Measurements from ENCODE around the gene BCO2. TPM values are rescaled to one million over a fixed set of nuclear protein-coding genes. Genes with fewer than 3 reads are reported as not detected.

The BCO2 gene
- total RNA-seq, 4 donors from 2014 or later = 5.1 to 31.2 (median 20.6) TPM

DNA sequence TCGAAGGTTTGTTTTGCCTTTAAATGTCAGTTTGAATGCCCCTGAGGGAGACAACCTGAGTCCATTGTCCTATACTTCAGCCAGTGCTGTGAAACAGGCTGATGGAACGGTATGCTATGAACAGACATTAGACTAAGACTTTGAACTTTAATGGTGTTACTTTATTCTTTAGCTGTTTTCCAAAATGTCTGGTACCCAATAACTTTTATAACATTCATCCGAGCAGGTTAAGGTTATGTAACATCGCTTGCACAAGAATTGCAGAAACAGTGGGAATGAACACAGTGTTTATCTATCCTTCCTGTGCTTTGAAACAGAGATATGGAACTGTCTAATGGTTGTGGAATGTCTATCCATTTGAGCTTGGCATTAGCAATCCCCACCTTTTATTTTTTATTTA, 38.4 kb downstream of the BCO2 start:
- TF ChIP-seq, protein P1, sequence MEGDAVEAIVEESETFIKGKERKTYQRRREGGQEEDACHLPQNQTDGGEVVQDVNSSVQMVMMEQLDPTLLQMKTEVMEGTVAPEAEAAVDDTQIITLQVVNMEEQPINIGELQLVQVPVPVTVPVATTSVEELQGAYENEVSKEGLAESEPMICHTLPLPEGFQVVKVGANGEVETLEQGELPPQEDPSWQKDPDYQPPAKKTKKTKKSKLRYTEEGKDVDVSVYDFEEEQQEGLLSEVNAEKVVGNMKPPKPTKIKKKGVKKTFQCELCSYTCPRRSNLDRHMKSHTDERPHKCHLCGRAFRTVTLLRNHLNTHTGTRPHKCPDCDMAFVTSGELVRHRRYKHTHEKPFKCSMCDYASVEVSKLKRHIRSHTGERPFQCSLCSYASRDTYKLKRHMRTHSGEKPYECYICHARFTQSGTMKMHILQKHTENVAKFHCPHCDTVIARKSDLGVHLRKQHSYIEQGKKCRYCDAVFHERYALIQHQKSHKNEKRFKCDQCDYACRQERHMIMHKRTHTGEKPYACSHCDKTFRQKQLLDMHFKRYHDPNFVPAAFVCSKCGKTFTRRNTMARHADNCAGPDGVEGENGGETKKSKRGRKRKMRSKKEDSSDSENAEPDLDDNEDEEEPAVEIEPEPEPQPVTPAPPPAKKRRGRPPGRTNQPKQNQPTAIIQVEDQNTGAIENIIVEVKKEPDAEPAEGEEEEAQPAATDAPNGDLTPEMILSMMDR (IDR thresholded peaks at IDR 0.05) = no peak
- no peak for TF ChIP-seq EP300 (IDR thresholded peaks at IDR 0.05)
- 87 to 89% methylated on average over 4 of the region's 4 CpGs for WGBS, 2 donors

GRCh38 chr11:112215621-112216020, 40.3 kb downstream of the BCO2 start:
- 85 to 89% methylated on average over 6 of the region's 6 CpGs for WGBS, 2 donors
- H3K36me3 ChIP-seq = peaks cover 0 to 14% (median 0%) of the 10 kb centered on the region in 3 donors
- H3K4me3 ChIP-seq = no peak overlapping the region
- no peaks in the 10 kb centered on the region for H3K27me3 ChIP-seq
- H3K4me1 ChIP-seq = no peaks in the 10 kb centered on the region
- no peak overlapping the region for H3K27ac ChIP-seq
- DNase-seq (ENCODE audit: low spot score in 2 of 2) = no peak
- TF ChIP-seq POLR2A (IDR thresholded peaks at IDR 0.05) = no peak
- TF ChIP-seq, protein P1 (IDR thresholded peaks at IDR 0.05) = no peak
- no peak for TF ChIP-seq EP300 (IDR thresholded peaks at IDR 0.05)
- no peaks in the 10 kb centered on the region for H3K9me3 ChIP-seq

More for the DNA sequence above, 38.4 kb downstream of the BCO2 start:
- Histone ChIP-seq H3K4me1 (no peaks in the 10 kb centered on the region), H3K4me3 (no peak overlapping the region), H3K27me3 (no peaks in the 10 kb centered on the region), H3K27ac (no peak overlapping the region), H3K36me3 (peaks cover 0 to 14% (median 0%) of the 10 kb centered on the region in 3 donors), H3K9me3 (no peaks in the 10 kb centered on the region)
- DNase-seq (ENCODE audit: low spot score in 2 of 2) = no peak

DNA sequence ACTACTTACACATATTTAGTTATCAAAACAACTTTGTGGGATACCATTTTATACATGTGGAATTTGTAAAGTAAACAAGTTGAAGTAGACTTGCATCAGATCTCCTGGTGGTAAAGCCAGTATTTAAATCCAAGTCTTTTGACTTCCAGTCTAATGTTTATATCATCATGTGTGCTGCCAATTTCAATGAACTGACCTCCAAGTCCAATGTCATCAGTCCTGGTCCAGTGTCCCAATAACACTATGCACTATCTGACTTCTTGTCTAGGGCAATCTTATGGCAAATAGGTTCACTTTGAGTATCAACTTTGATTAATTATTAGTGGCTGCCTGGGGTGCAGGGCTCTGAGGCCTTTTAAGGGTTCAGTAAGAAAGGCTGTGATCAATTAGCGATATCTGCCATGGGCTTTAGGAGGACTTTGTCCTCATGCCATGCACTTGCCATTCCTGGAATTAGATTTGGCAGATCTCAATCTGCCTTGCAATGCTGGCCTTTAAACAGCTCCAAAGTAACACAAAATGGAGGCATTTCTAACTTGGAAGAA, 41.3 kb downstream of the BCO2 start:
- TF ChIP-seq EP300 (IDR thresholded peaks at IDR 0.05) (no peak), POLR2A (IDR thresholded peaks at IDR 0.05) (no peak)
- TF ChIP-seq, protein P1 (IDR thresholded peaks at IDR 0.05) = no peak
- Histone ChIP-seq H3K9me3 (no peaks in the 10 kb centered on the region), H3K27me3 (no peaks in the 10 kb centered on the region), H3K4me1 (no peaks in the 10 kb centered on the region), H3K36me3 (peaks cover 0 to 14% (median 0%) of the 10 kb centered on the region in 3 donors), H3K27ac (no peak overlapping the region), H3K4me3 (no peak overlapping the region)
- no peak for DNase-seq (ENCODE audit: low spot score in 2 of 2)
- WGBS, 2 donors = 96 to 100% methylated on average over 1 of the region's 1 CpG

DNA sequence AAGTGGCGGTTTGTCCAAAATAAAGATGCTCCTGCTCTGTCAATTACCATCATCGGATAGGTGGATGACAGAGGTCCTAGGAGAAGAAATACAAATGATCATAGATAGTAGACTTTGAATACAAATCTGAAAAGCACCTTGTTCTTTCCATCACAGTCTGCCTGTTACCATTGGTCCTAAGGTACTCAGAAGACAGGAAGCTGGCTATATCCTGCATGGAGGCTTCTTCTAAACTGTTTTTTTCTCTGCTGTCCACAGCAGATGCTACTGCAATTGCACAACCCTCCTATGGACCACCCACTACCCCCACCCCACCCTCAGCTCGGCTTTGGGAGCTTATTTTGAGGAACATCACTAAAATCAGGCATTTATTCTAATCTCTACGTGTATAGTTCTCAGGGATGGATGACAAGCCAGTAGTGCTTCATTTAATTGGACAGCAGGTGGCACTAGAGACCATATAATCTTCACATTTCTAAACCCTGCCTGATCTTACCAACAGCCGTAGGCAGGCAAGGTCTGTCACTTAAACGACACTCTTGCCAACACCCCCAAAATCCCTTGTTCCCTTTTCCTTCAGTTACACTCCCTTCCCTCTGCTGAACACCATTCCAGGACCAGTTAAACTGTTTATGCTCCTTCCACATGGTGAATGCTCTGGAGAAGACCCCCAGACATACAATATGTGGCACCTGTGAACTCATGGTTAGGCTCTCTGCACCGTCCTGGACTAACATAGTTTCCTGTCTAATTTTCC, 44.3 kb downstream of the BCO2 start:
- H3K27ac ChIP-seq = no peak overlapping the region
- WGBS, 2 donors = 32 to 34% methylated on average over 7 of the region's 7 CpGs
- H3K4me3 ChIP-seq = no peak overlapping the region
- peaks cover 0 to 10% (median 0%) of the 10 kb centered on the region in 3 donors for H3K36me3 ChIP-seq
- H3K9me3 ChIP-seq = no peaks in the 10 kb centered on the region
- DNase-seq (ENCODE audit: low spot score in 2 of 2) = peak in 1 of 2 donors; percentile 69
- H3K4me1 ChIP-seq = no peaks in the 10 kb centered on the region
- TF ChIP-seq, protein P1 (IDR thresholded peaks at IDR 0.05) = peak; percentile 64 to 92 (median 77)
- TF ChIP-seq EP300 (IDR thresholded peaks at IDR 0.05) (no peak), POLR2A (IDR thresholded peaks at IDR 0.05) (no peak)
- H3K27me3 ChIP-seq = no peaks in the 10 kb centered on the region

DNA sequence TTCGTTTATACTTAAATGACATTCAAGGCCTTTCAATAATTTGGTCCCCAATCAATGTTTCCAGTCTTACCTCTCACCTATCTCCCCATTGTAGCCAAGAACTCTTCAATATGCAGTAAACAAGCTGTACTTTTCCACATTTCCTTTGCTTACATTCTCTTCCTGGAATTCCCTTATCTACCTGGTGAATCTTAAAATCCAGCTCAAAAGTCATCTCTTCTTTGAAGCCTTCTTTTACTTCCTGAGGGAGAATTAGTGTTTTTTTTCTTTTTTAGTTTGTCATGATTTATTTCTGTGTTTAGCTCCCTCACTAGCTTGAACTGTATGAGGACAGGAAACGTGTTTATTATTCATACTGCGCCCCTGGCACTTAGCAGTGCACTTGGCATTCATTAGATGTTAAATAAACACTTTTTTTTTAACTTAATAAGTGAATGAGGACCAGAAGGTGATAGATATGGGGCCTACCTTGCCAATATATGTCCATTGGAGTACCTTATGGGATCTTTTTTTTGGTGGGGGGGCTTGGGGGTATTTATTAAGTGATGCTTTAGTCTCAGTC, 46.0 kb downstream of the BCO2 start:
- Histone ChIP-seq H3K27ac (peak overlapping the region in 1 of 4 donors; percentile 0), H3K27me3 (no peaks in the 10 kb centered on the region)
- whole genome bisulfite sequencing, 2 donors = 57 to 58% methylated on average over 3 of the region's 3 CpGs

More for the DNA sequence above, 46.0 kb downstream of the BCO2 start:
- Histone ChIP-seq H3K4me1 (peaks cover 0 to 6% (median 0%) of the 10 kb centered on the region in 4 donors), H3K9me3 (no peaks in the 10 kb centered on the region), H3K4me3 (no peak overlapping the region), H3K36me3 (peaks cover 0 to 10% (median 0%) of the 10 kb centered on the region in 3 donors)
- DNase-seq (ENCODE audit: low spot score in 2 of 2) = no peak
- TF ChIP-seq EP300 (IDR thresholded peaks at IDR 0.05) (no peak), POLR2A (IDR thresholded peaks at IDR 0.05) (no peak)
- TF ChIP-seq, protein P1 (IDR thresholded peaks at IDR 0.05) = no peak
